Measurements from ENCODE around the gene PRKACB. TPM values are rescaled to one million over a fixed set of nuclear protein-coding genes. Genes with fewer than 3 reads are reported as not detected.

The PRKACB gene
- total and polyA plus RNA-seq, 2 of the 8 experiments (the other 6 are each of a cell fraction or from before 2014, with no cell fraction given), result 7.8 to 31.0 TPM

DNA sequence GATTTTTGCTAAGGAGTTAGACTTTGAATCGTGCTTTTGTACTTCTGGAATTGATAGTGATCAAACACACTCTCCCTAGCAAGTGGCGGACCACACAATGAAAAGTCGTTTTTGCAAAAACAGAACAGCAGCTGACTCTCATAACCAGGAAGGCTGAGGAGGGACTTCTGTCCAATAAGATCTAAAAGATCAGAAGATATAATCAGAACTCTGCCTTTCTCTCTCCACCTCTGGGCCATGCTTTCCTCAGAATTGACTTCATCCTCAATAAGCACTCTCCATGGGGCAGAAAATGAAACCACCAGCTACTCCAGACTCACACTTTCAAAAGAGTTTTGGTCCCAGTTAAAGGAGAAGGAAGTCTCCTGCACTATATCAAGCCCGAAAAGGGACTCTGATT, 102.1 kb downstream of the PRKACB start:
- 88% methylated on average over 4 of the region's 4 CpGs; no CpG with 5 or more reads in 1 of the 2 experiments for WGBS, 2 experiments (ENCODE audit: extremely low coverage in 1 of 2, insufficient coverage in 1 of 2, insufficient read length in 1 of 2, insufficient replicate concordance in 2 of 2, low coverage in 1 of 2, low lambda C conversion rate in 2 of 2, missing lambda C conversion rate in 1 of 2)
- H3K79me1 ChIP-seq (ENCODE audit: low read depth, low read length), result no peaks in the 10 kb centered on the region
- no peaks in the 10 kb centered on the region for H3K36me3 ChIP-seq (ENCODE audit: control insufficient read depth in 2 of 4, insufficient read depth in 4 of 4, low read length in 3 of 4)
- no peaks in the 10 kb centered on the region for H3K23me2 ChIP-seq (ENCODE audit: low read depth, low read length)
- no peaks in the 10 kb centered on the region for H4K20me1 ChIP-seq (replicated peaks in 1 of 2; ENCODE audit: control insufficient read depth in 1 of 2, insufficient read depth in 2 of 2, low read length in 2 of 2)
- no peak overlapping the region for H2BK5ac ChIP-seq (ENCODE audit: low read depth, low read length)
- H2AFZ ChIP-seq (ENCODE audit: low read length), result no peak overlapping the region
- H3K4me3 ChIP-seq (ENCODE audit: extremely low read depth in 1 of 4, insufficient read depth in 2 of 4, low read depth in 3 of 4, low read length in 4 of 4), result no peak overlapping the region
- H2AK5ac ChIP-seq (ENCODE audit: low read depth, low read length), result no peak overlapping the region
- no peak overlapping the region for H3K56ac ChIP-seq (replicated peaks; ENCODE audit: insufficient read length, low read depth, low read length)
- no peak overlapping the region for H2BK12ac ChIP-seq (ENCODE audit: low read depth, low read length)
- no peak overlapping the region for H3K27ac ChIP-seq (ENCODE audit: low read depth, low read length)
- H3K79me2 ChIP-seq (ENCODE audit: control insufficient read depth in 1 of 2, insufficient read depth in 2 of 2, low read length in 2 of 2), result no peaks in the 10 kb centered on the region
- H3K4me1 ChIP-seq (replicated peaks in 1 of 4; ENCODE audit: control insufficient read depth in 3 of 4, insufficient read depth in 4 of 4, low read length in 3 of 4), result no peaks in the 10 kb centered on the region
- no peak overlapping the region for H3K9ac ChIP-seq (replicated peaks in 1 of 4; ENCODE audit: extremely low read depth in 1 of 4, low read depth in 3 of 4, low read length in 3 of 4)
- no peak overlapping the region for H2BK15ac ChIP-seq (ENCODE audit: low read length)
- no peak overlapping the region for H4K8ac ChIP-seq (ENCODE audit: extremely low read depth, insufficient read depth, low read length)
- H3K4ac ChIP-seq (replicated peaks; ENCODE audit: insufficient read length, low read depth, low read length), result no peak overlapping the region
- no peak overlapping the region for H4K91ac ChIP-seq (replicated peaks; ENCODE audit: insufficient read length, low read length)
- H2BK20ac ChIP-seq (ENCODE audit: low read length), result no peak overlapping the region
- no peak overlapping the region for H3K18ac ChIP-seq (ENCODE audit: extremely low read depth, low read length)
- H4K5ac ChIP-seq (ENCODE audit: insufficient read length, low read depth, low read length), result no peak overlapping the region
- FAIRE-seq, result no peak
- no peak overlapping the region for H3K23ac ChIP-seq (ENCODE audit: insufficient read length)
- no peak overlapping the region for H3K14ac ChIP-seq (ENCODE audit: insufficient read length)
- H3K4me2 ChIP-seq (ENCODE audit: insufficient read depth in 1 of 2, low read depth in 2 of 2, low read length in 2 of 2), result no peak overlapping the region
- no peaks in the 10 kb centered on the region for H3K9me3 ChIP-seq (ENCODE audit: insufficient read depth in 2 of 2, low read depth in 1 of 2, low read length in 1 of 2)
- ChIA-PET CTCF (ENCODE audit: partially characterized antibody) (interaction anchor here (0.6 kb wide), 1 partner anchor 337 kb away, joined by 4 read pairs; no protein-coding TSS in a partner anchor), POLR2A (ENCODE audit: partially characterized antibody) (interaction anchor here (1.5 kb wide), 1 partner anchor 17 kb away, joined by 3 read pairs; no protein-coding TSS in a partner anchor)
- DNase-seq (ENCODE audit: low read depth in 1 of 2, low spot score in 2 of 2), result no peak
- no peak for TF ChIP-seq SRF (IDR thresholded peaks at IDR 0.05; ENCODE audit: low read depth, low read length)
- no peak overlapping the region for H2BK120ac ChIP-seq (replicated peaks; ENCODE audit: low read depth, low read length)
- no peaks in the 10 kb centered on the region for H3K27me3 ChIP-seq (replicated peaks in 1 of 4; ENCODE audit: control insufficient read depth in 3 of 4, extremely low read depth in 1 of 4, insufficient read depth in 3 of 4, low read length in 3 of 4)

Measured in H1 (cell line).